Heart left ventricle (tissue), 16 donors: ENCODE measurements around the gene YIPF2. TPM values are rescaled to one million over a fixed set of nuclear protein-coding genes. Genes with fewer than 3 reads are reported as not detected.

Experiments
- ATAC-seq, 4 donors: fragments of 200-7000 bp; cut with Tn5 transposase; one replicate each; pipeline ENCODE4 v1.9.1; 2020 to 2022; ENCODE audit warnings: moderate library complexity in 4 of 4, mild to moderate bottlenecking in 3 of 4, moderate number of reproducible peaks in 1 of 4
- DNase-seq, 5 donors: peaks; one replicate each; pipeline ENCODE4 v3.0.0-alpha.2; 2020
- H3K27ac ChIP-seq, 12 donors: fragments of 200-600 bp; sonication (generic) in 4 of 12; one replicate each; pipeline versions ENCODE4 v1.5.0 to v1.8.0; 2016 to 2022; ENCODE audit warnings: mild to moderate bottlenecking in 2 of 12
- H3K27me3 ChIP-seq, 9 donors: fragments of 200-600 bp; sonication (generic) in 2 of 9; one replicate each; pipeline versions ENCODE4 v1.5.1 to v1.8.0; 2016 to 2022; ENCODE audit warnings: mild to moderate bottlenecking in 3 of 9
- H3K36me3 ChIP-seq, 9 donors: fragments of 200-600 bp; sonication (generic) in 2 of 9; one replicate each; pipeline versions ENCODE4 v1.5.0 to v1.8.0; 2018 to 2022; ENCODE audit warnings: mild to moderate bottlenecking in 2 of 9
- H3K4me1 ChIP-seq, 12 donors: fragments of 200-600 bp; sonication (generic) in 4 of 12; one replicate each; pipeline versions ENCODE4 v1.5.0 to v1.8.0; 2016 to 2022; ENCODE audit warnings: mild to moderate bottlenecking in 3 of 12
- H3K4me3 ChIP-seq, 12 donors: fragments of 200-600 bp; sonication (generic) in 4 of 12; one replicate each; pipeline versions ENCODE4 v1.5.0 to v1.8.0; 2017 to 2022; ENCODE audit warnings: mild to moderate bottlenecking in 9 of 12, moderate library complexity in 4 of 12
- H3K9me3 ChIP-seq, 12 donors: fragments of 200-600 bp; sonication (generic) in 4 of 12; one replicate each; pipeline versions ENCODE4 v1.5.0 to v1.8.0; 2016 to 2022; ENCODE audit warnings: mild to moderate bottlenecking in 1 of 12
- CTCF ChIP-seq, 12 donors: fragments of 200-600 bp; sonication (generic) in 4 of 12; IDR thresholded peaks; one replicate each; pipeline versions ENCODE4 v1.5.0 to v1.8.0; 2018 to 2022; ENCODE audit warnings: antibody characterized with exemption in 12 of 12, mild to moderate bottlenecking in 5 of 12
- POLR2A ChIP-seq, 2 donors: fragments of 450-650 bp; IDR thresholded peaks; one replicate each; pipeline ENCODE4 v1.6.1; 2017; ENCODE audit warnings: antibody characterized with exemption in 2 of 2, mild to moderate bottlenecking in 2 of 2, moderate library complexity in 2 of 2
- WGBS, 4 donors: extraction: QIAGEN DNeasy Blood & Tissue Kit in 2 of 4; methylation state at CpG; one replicate each; pipeline versions ENCODE4 v1.1.5 to v1.1.7; 2013 to 2018; 5-methylcytosine and 5-hydroxymethylcytosine counted together
- intact Hi-C, 10 donors: fragments of 100-400 bp; cut with DNase I; formaldehyde crosslinking; loops; one replicate each; pipeline versions ENCODE4 v1.11.1 to v1.14.2; 2022
- polyA plus RNA-seq, 2 donors: library from polyadenylated mRNA; stranded (reverse); fragments of 200-250 nt; gene quantifications; one replicate each; pipeline ENCODE4 v1.2.3, GENCODE V29; 2013
- total RNA-seq, 9 donors: library from RNA; depleted of rRNA in 2 of 9; stranded (reverse); fragments of >200 nt in 2 of 9; fragmentation: NEBNext Ultra II Directional in 3 of 9; extraction: Animal tissue kit (Norgen Biotek cat#: 25700) in 3 of 9; gene quantifications; one replicate each; pipeline versions ENCODE4 v1.1.0 to v1.2.4, GENCODE V29; 2016 to 2023
- donor health status: ischemic (EF 13 %, LVEDD 7.1; RV severe dilation, severe dysfunction).
- donor health status: healthy with polysubstance abuse.
- donor health status: DM: no; HTN: yes; CAD: no.
- donor health status: DM: no; HTN: no; CAD: no.
- donor health status: ischemic (EF 25% LVEDD 6.9; RV normal size, moderate dysfunction).
- donor health status: ischemic (EF 25% LVEDD 5.7; RV mildly dilated, moderate dysfunction).
- donor health status: healthy.
- donor health status: DM: yes; HTN: yes; CAD: no.
- donor health status: ischemic (EF 35%, LVEDD 5.7; RV mildly dilated, moderate dysfunction).
- donor health status: nonischemic (EF 11% LVEDD 7.7; RV severe dilation, severe dysfunction).
- donor health status: DM: yes; HTN: yes; CAD: no.
- donor health status: PGD.
- donor health status: ischemic (EF 29% LVEDD 5.4; RV normal size, mild dysfunction).
- donor health status: nonischemic (EF 23%, LVEDD 6.1; RV moderate dilation, normal function).

YIPF2 gene
- total and polyA plus RNA-seq, 11 donors: 11.5 to 38.7 (median 21.3) TPM

- H3K27ac ChIP-seq: no peak overlapping the region
- TF ChIP-seq CTCF (IDR thresholded peaks at IDR 0.05) (no peak), POLR2A (IDR thresholded peaks at IDR 0.05) (no peak)
- intact Hi-C loops: no loop called here
- no peaks in the 10 kb centered on the region for H3K27me3 ChIP-seq
- H3K4me3 ChIP-seq: no peak overlapping the region
- DNase-seq (peak in 1 of 5 donors; percentile 66), ATAC-seq (no peak)
- WGBS, 4 donors: 87 to 93% (median 93%) methylated on average over 22 to 29 of the region's 29 CpGs
- H3K4me1 ChIP-seq: peaks cover 0 to 12% (median 8%) of the 10 kb centered on the region in 12 donors
- H3K36me3 ChIP-seq: peaks cover 0 to 70% (median 61%) of the 10 kb centered on the region in 9 donors
- no peaks in the 10 kb centered on the region for H3K9me3 ChIP-seq
Observed at GRCh38 chr19:10923260-10924112, 5.0 kb downstream of the YIPF2 start.

- DNase-seq: no peak
- peaks cover 0 to 79% (median 68%) of the 10 kb centered on the region in 9 donors for H3K36me3 ChIP-seq
- intact Hi-C loops: no loop called here
Observed at GRCh38 chr19:10922638-10923014, 5.8 kb downstream of the YIPF2 start.

GRCh38 chr19:10921910-10922637 lies 6.4 kb downstream of the YIPF2 start:
- DNase-seq (peak in 2 of 5 donors; percentile 21 to 64), ATAC-seq (no peak)
- Histone ChIP-seq H3K36me3 (peaks cover 0 to 84% (median 72%) of the 10 kb centered on the region in 9 donors), H3K27me3 (no peaks in the 10 kb centered on the region), H3K27ac (no peak overlapping the region), H3K4me1 (peaks cover 0 to under 1% (median 0%) of the 10 kb centered on the region in 12 donors), H3K9me3 (no peaks in the 10 kb centered on the region), H3K4me3 (no peak overlapping the region)
- intact Hi-C loops: no loop called here
- WGBS, 4 donors: 80 to 82% (median 81%) methylated on average over 21 to 33 of the region's 33 CpGs
- TF ChIP-seq POLR2A (IDR thresholded peaks at IDR 0.05) (no peak), CTCF (IDR thresholded peaks at IDR 0.05) (no peak)

More at GRCh38 chr19:10922638-10923014, 5.8 kb downstream of the YIPF2 start:
- Histone ChIP-seq H3K27ac (no peak overlapping the region), H3K9me3 (no peaks in the 10 kb centered on the region), H3K4me3 (no peak overlapping the region), H3K27me3 (no peaks in the 10 kb centered on the region), H3K4me1 (peaks cover 0 to 6% (median 4%) of the 10 kb centered on the region in 12 donors)
- WGBS, 4 donors: 89 to 92% (median 91%) methylated on average over 13 of the region's 13 CpGs
- ATAC-seq: no peak
- TF ChIP-seq CTCF (IDR thresholded peaks at IDR 0.05): no peak
- TF ChIP-seq POLR2A (IDR thresholded peaks at IDR 0.05): no peak
